HEK293 (cell line): Measurements from ENCODE around the gene RBBP5.

ENCODE experiments used
- CTCF ChIA-PET: fragments of 350-600 bp; formaldehyde crosslinking; extraction: SDS; loops from one replicate; lab custom pipeline; 2021; ENCODE audit warnings: antibody characterized with exemption; lab: Yijun Ruan, JAX
- POLR2A ChIA-PET: fragments of 300-600 bp; formaldehyde crosslinking; extraction: SDS; loops from one replicate; lab custom pipeline; 2020; ENCODE audit warnings: antibody characterized with exemption, inconsistent platforms; lab: Yijun Ruan, JAX
- H3K27ac ChIP-seq: fragments of 200-500 bp; sonication (Bioruptor generic); 2 replicates; pipeline ENCODE4 v1.5.1; 2014; ENCODE audit warnings: low read depth, low read length, control low read depth, inconsistent platforms; ENCODE audit errors: extremely low read depth
- H3K36me3 ChIP-seq, 2 experiments: fragments of 200-500 bp in 1 of 2; sonication (Bioruptor generic) in 1 of 2; 1 replicate in 1 of 2; 2 replicates in 1 of 2; pipeline ENCODE4 v1.5.1; 2014 to 2017; ENCODE audit warnings: inconsistent platforms in 2 of 2, low read length in 2 of 2; ENCODE audit not compliant: control insufficient read depth in 2 of 2, insufficient read depth in 1 of 2
- H3K4me1 ChIP-seq: fragments of 200-500 bp; sonication (Bioruptor generic); 2 replicates; pipeline ENCODE4 v1.5.1; 2014; ENCODE audit warnings: mild to moderate bottlenecking, low read length, inconsistent platforms; ENCODE audit not compliant: control insufficient read depth, insufficient read depth
- H3K4me3 ChIP-seq: 2 replicates; pipeline ENCODE4 v1.5.1; 2011; ENCODE audit warnings: low read depth, mild to moderate bottlenecking, control low read depth, low read length, moderate library complexity
- H3K9me3 ChIP-seq: fragments of 200-500 bp; sonication (Bioruptor generic); 2 replicates; pipeline ENCODE4 v1.5.1; 2014; ENCODE audit warnings: low read depth, low read length, inconsistent platforms; ENCODE audit not compliant: control insufficient read depth, insufficient read depth
- IKZF3 ChIP-seq: fragments of 450-650 bp; IDR thresholded peaks from 2 replicates; pipeline ENCODE4 v1.5.0; 2018; ENCODE audit warnings: missing biosample characterization, mild to moderate bottlenecking, missing genetic modification characterization, moderate library complexity
- KLF1 ChIP-seq: fragments of 450-650 bp; formaldehyde crosslinking; IDR thresholded peaks from 2 replicates; pipeline ENCODE4 v1.5.1; 2016; ENCODE audit warnings: missing biosample characterization, missing genetic modification characterization
- KLF10 ChIP-seq: fragments of 450-650 bp; IDR thresholded peaks from 2 replicates; pipeline ENCODE4 v1.5.1; 2018; ENCODE audit warnings: missing biosample characterization, mild to moderate bottlenecking, missing genetic modification characterization
- OVOL3 ChIP-seq: fragments of 450-650 bp; formaldehyde crosslinking; IDR thresholded peaks from 2 replicates; pipeline ENCODE4 v1.5.1; 2016; ENCODE audit warnings: missing biosample characterization, missing genetic modification characterization
- YY1 ChIP-seq: fragments of 450-650 bp; formaldehyde crosslinking; IDR thresholded peaks from 2 replicates; pipeline ENCODE4 v1.5.1; 2018; ENCODE audit warnings: missing biosample characterization, missing genetic modification characterization
- ZBTB10 ChIP-seq: fragments of 450-650 bp; formaldehyde crosslinking; IDR thresholded peaks from 2 replicates; pipeline ENCODE4 v1.5.1; 2016; ENCODE audit warnings: missing biosample characterization, missing genetic modification characterization
- ZBTB17 ChIP-seq: fragments of 450-650 bp; formaldehyde crosslinking; IDR thresholded peaks from 2 replicates; pipeline ENCODE4 v1.5.1; 2016; ENCODE audit warnings: missing biosample characterization, missing genetic modification characterization
- ZFHX2 ChIP-seq: fragments of 450-650 bp; formaldehyde crosslinking; conservative IDR thresholded peaks from 2 replicates; pipeline ENCODE4 v1.5.1; 2016; ENCODE audit warnings: missing biosample characterization, missing genetic modification characterization
- ZNF148 ChIP-seq: fragments of 450-650 bp; formaldehyde crosslinking; IDR thresholded peaks from 2 replicates; pipeline ENCODE4 v1.5.0; 2017; ENCODE audit warnings: missing biosample characterization, missing genetic modification characterization, borderline replicate concordance
- ZNF157 ChIP-seq: fragments of 450-650 bp; formaldehyde crosslinking; IDR thresholded peaks from 2 replicates; pipeline ENCODE4 v1.5.1; 2016; ENCODE audit warnings: missing biosample characterization, missing genetic modification characterization
- ZNF324 ChIP-seq: fragments of 450-650 bp; formaldehyde crosslinking; IDR thresholded peaks from 2 replicates; pipeline ENCODE4 v1.5.1; 2016; ENCODE audit warnings: missing biosample characterization, missing genetic modification characterization
- ZNF37A ChIP-seq: fragments of 450-650 bp; IDR thresholded peaks from 2 replicates; pipeline ENCODE4 v1.5.1; 2018; ENCODE audit warnings: missing biosample characterization, missing genetic modification characterization
- ZNF555 ChIP-seq: fragments of 450-650 bp; formaldehyde crosslinking; conservative IDR thresholded peaks from 2 replicates; pipeline ENCODE4 v1.5.1; 2017; ENCODE audit warnings: missing biosample characterization, mild to moderate bottlenecking, missing genetic modification characterization, inconsistent platforms
- ZNF596 ChIP-seq: fragments of 450-650 bp; IDR thresholded peaks from 2 replicates; pipeline ENCODE4 v1.5.0; 2018; ENCODE audit warnings: missing biosample characterization, mild to moderate bottlenecking, missing genetic modification characterization, moderate library complexity
- ZNF621 ChIP-seq: fragments of 450-650 bp; formaldehyde crosslinking; IDR thresholded peaks from 2 replicates; pipeline ENCODE4 v1.5.1; 2017; ENCODE audit warnings: missing biosample characterization, missing genetic modification characterization
- ZNF624 ChIP-seq: fragments of 450-650 bp; formaldehyde crosslinking; IDR thresholded peaks from 2 replicates; pipeline ENCODE4 v1.5.1; 2017; ENCODE audit warnings: missing biosample characterization, missing genetic modification characterization
- ZNF768 ChIP-seq: fragments of 450-650 bp; formaldehyde crosslinking; IDR thresholded peaks from 2 replicates; pipeline ENCODE4 v1.5.1; 2018; ENCODE audit warnings: missing biosample characterization, mild to moderate bottlenecking, missing genetic modification characterization
- ZNF777 ChIP-seq: fragments of 450-650 bp; formaldehyde crosslinking; IDR thresholded peaks from 2 replicates; pipeline ENCODE4 v1.5.1; 2017; ENCODE audit warnings: missing biosample characterization, missing genetic modification characterization, borderline replicate concordance
- ZNF785 ChIP-seq: fragments of 450-650 bp; formaldehyde crosslinking; IDR thresholded peaks from 2 replicates; pipeline ENCODE4 v1.5.1; 2016; ENCODE audit warnings: missing biosample characterization, missing genetic modification characterization
- ZNF843 ChIP-seq: fragments of 450-650 bp; formaldehyde crosslinking; IDR thresholded peaks from 2 replicates; pipeline ENCODE4 v1.5.1; 2016; ENCODE audit warnings: missing biosample characterization, missing genetic modification characterization

Gene RBBP5

DNA sequence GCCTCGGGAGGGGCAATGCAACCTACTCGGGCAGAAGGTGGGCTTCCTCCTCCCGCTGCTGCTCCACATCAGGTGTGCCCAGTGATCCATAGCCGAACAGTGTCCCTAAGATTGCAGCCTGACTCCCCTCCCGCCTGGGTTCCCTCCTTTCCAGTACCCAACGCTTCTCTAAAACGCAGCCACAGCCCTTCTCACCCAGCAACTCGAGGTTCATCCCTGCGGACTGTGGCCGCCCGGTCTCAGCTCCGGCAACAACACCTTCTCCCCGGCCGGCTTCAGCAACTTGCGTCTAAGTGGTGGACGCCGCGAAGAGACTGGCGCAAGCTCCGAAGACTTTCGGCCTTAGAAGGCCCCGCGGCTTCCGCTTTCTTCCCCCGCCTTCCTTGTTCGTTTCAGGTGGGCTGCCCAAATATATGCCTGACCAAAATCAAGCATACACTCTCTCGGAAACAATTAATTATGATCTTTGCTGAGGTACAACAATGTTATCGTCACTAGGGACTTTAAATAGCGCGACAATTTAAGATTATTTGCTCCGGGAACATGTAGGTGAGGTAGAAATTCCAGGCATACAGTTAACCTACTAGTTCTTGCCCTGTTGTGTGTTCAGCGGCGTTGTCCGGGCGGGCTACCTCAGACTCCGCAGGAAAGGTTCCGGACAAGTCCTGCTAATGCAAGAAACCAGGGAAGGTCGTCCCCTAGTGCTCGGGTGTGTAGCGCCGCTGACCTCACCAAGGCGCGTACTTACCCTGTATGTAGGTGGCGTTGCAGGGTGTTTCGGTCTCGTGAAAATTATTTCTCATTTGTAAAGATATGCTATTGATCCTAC, at the start of gene RBBP5 (continued):
- TF ChIP-seq ZNF777 (tag by site-specific recombination) (no peak), YY1 (tag by site-specific recombination) (peak; percentile 93)
- TF ChIP-seq, all 188 proteins: peak for 112

GRCh38 chr1:205171369-205171768, 49.6 kb upstream of the RBBP5 start:
- CTCF ChIA-PET = interaction anchor here (0.8 kb wide), 1 partner anchor 25 kb away, joined by 3 read pairs; no protein-coding TSS in a partner anchor
- TF ChIP-seq ZNF621 (tag by site-specific recombination) (no peak), ZBTB17 (peak; percentile 46; the same call in 1 of the 2 replicates)
- POLR2A ChIA-PET = interaction anchor here (0.6 kb wide), 1 partner anchor 17 kb away, joined by 5 read pairs; no protein-coding TSS in a partner anchor
- H3K27ac ChIP-seq = no peak overlapping the region
- H3K4me1 ChIP-seq = no peaks in the 10 kb centered on the region
- no peak overlapping the region for H3K4me3 ChIP-seq
- peaks cover 5 to 21% of the 10 kb centered on the region in 2 experiments; a peak in 2 of 3 replicates for H3K36me3 ChIP-seq
- no peaks in the 10 kb centered on the region for H3K9me3 ChIP-seq

GRCh38 chr1:205170532-205171269, 48.9 kb upstream of the RBBP5 start:
- H3K27ac ChIP-seq = no peak overlapping the region
- H3K36me3 ChIP-seq = peaks cover 7 to 22% of the 10 kb centered on the region in 2 experiments; a peak in 2 of 3 replicates
- no peaks in the 10 kb centered on the region for H3K4me1 ChIP-seq
- CTCF ChIA-PET = interaction anchor here (0.8 kb wide), 1 partner anchor 25 kb away, joined by 3 read pairs; no protein-coding TSS in a partner anchor
- no peak overlapping the region for H3K4me3 ChIP-seq
- POLR2A ChIA-PET = interaction anchor here (0.6 kb wide), 1 partner anchor 17 kb away, joined by 5 read pairs; no protein-coding TSS in a partner anchor
- H3K9me3 ChIP-seq = no peaks in the 10 kb centered on the region
- TF ChIP-seq IKZF3 (tag by site-specific recombination) = no peak
- TF ChIP-seq ZNF324 = no peak
- TF ChIP-seq ZNF843 (tag by site-specific recombination) = no peak
- no peak for TF ChIP-seq ZNF37A (tag by site-specific recombination)
- TF ChIP-seq ZNF596 (tag by site-specific recombination) = no peak
- no peak for TF ChIP-seq KLF10 (tag by site-specific recombination)
- TF ChIP-seq ZBTB10 (tag by site-specific recombination) = no peak
- no peak for TF ChIP-seq ZNF768 (tag by site-specific recombination)
- TF ChIP-seq KLF1 (tag by site-specific recombination) = no peak
- no peak for TF ChIP-seq ZFHX2 (tag by site-specific recombination)
- no peak for TF ChIP-seq ZNF785 (tag by site-specific recombination)
- no peak for TF ChIP-seq ZNF157 (tag by site-specific recombination)
- no peak for TF ChIP-seq OVOL3 (tag by site-specific recombination)
- TF ChIP-seq ZNF148 = no peak
- no peak for TF ChIP-seq ZNF555 (tag by site-specific recombination)
- no peak for TF ChIP-seq ZNF624
